SU-DHL-6 (cell line): ENCODE results near the gene PORCN.

Experiments
- EZH2phosphoT487 ChIP-seq: fragments of 200-600 bp; sonication (generic), shearing (Covaris generic); conservative IDR thresholded peaks from 2 replicates; pipeline ENCODE4 v1.6.1; 2018; ENCODE audit warnings: mild to moderate bottlenecking, antibody characterized with exemption, low read length, moderate library complexity, mixed read lengths
- TF ChIP-seq, protein P1 (sequence below): fragments of 200-600 bp; sonication (generic); IDR thresholded peaks from one replicate; pipeline ENCODE4 v1.5.1; 2017; ENCODE audit warnings: antibody characterized with exemption, mild to moderate bottlenecking, low read length, moderate library complexity; ENCODE audit not compliant: insufficient read depth, poor library complexity, severe bottlenecking

DNA sequence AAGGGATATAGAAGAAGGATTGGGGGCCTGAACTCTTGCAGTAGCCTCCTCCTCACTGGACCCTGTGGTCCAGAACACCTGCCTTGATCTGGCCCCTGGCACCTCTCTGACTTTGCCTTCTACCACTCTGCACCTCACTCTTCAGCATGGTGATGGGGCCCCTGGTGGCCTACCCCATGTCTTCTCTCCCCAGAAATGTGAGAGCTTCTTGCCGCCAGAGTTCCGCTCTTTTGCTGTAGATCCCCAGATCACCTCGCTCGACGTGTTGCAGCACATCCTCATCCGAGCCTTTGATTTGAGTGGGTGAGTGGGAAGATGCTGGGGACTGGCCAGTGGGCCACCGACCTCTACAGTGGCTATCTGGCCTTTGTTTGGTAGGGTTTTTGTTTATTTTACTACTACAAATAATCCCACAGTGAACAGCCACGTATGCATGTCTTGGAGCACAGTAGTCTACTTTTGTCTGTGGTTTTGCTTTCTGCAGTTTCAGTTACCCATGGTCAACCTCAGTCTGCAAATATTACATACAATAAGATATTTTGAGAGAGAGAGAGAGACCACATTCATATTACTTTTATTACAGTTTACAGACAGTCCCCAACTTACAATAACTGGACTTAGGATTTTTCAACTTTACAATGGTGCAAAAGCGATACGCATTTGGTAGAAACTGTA, 32.5 kb downstream of the PORCN start:
- TF ChIP-seq, protein P1, sequence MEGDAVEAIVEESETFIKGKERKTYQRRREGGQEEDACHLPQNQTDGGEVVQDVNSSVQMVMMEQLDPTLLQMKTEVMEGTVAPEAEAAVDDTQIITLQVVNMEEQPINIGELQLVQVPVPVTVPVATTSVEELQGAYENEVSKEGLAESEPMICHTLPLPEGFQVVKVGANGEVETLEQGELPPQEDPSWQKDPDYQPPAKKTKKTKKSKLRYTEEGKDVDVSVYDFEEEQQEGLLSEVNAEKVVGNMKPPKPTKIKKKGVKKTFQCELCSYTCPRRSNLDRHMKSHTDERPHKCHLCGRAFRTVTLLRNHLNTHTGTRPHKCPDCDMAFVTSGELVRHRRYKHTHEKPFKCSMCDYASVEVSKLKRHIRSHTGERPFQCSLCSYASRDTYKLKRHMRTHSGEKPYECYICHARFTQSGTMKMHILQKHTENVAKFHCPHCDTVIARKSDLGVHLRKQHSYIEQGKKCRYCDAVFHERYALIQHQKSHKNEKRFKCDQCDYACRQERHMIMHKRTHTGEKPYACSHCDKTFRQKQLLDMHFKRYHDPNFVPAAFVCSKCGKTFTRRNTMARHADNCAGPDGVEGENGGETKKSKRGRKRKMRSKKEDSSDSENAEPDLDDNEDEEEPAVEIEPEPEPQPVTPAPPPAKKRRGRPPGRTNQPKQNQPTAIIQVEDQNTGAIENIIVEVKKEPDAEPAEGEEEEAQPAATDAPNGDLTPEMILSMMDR, result no peak
- no peak for TF ChIP-seq EZH2phosphoT487
